Esophagus muscularis mucosa (tissue), 4 donors: Measurements from ENCODE around the gene ASXL2. TPM values are rescaled to one million over a fixed set of nuclear protein-coding genes. Genes with fewer than 3 reads are reported as not detected.

Source experiments
- DNase-seq: peaks from one replicate; pipeline ENCODE4 v3.0.0-alpha.2; 2017; ENCODE audit errors: extremely low spot score
- H3K27ac ChIP-seq, 4 donors: fragments of 200-600 bp; sonication (generic); replicated peaks in 1 of 4; 1 replicate in 3 of 4; 2 replicates in 1 of 4; pipeline ENCODE4 v1.5.1; 2016 to 2019; ENCODE audit warnings: mild to moderate bottlenecking in 1 of 4
- H3K27me3 ChIP-seq, 4 donors: fragments of 200-600 bp; sonication (generic); one replicate each; pipeline versions ENCODE4 v1.5.1 to v1.6.0; 2016 to 2019
- H3K36me3 ChIP-seq, 4 donors: fragments of 200-600 bp; sonication (generic); one replicate each; pipeline ENCODE4 v1.5.1; 2016 to 2019
- H3K4me1 ChIP-seq, 4 donors: fragments of 200-600 bp; sonication (generic); one replicate each; pipeline ENCODE4 v1.5.1; 2016 to 2019
- H3K4me3 ChIP-seq, 4 donors: fragments of 200-600 bp; sonication (generic); 1 replicate in 2 of 4; 2 replicates in 2 of 4; pipeline ENCODE4 v1.5.1; 2016 to 2019; ENCODE audit warnings: mild to moderate bottlenecking in 4 of 4, moderate library complexity in 1 of 4
- H3K9me3 ChIP-seq, 4 donors: fragments of 200-600 bp; sonication (generic); 1 replicate in 3 of 4; 2 replicates in 1 of 4; pipeline ENCODE4 v1.5.1; 2016 to 2019
- EP300 ChIP-seq: sonication (generic); formaldehyde crosslinking; IDR thresholded peaks from one replicate; pipeline ENCODE4 v1.6.1; 2017; ENCODE audit warnings: antibody characterized with exemption
- POLR2A ChIP-seq: fragments of 450-650 bp; IDR thresholded peaks from one replicate; pipeline ENCODE4 v1.6.1; 2017; ENCODE audit warnings: antibody characterized with exemption, moderate library complexity, mild to moderate bottlenecking, low read depth
- POLR2AphosphoS5 ChIP-seq, 2 donors: sonication (generic); formaldehyde crosslinking; IDR thresholded peaks; one replicate each; pipeline ENCODE4 v1.6.1; 2017; ENCODE audit warnings: antibody characterized with exemption in 2 of 2
- WGBS: methylation state at CpG from one replicate; pipeline ENCODE4 v1.1.5; 2018; 5-methylcytosine and 5-hydroxymethylcytosine counted together
- intact Hi-C: fragments of 100-400 bp; cut with DNase I; formaldehyde crosslinking; loops from one replicate; pipeline ENCODE4 v1.15.1; 2023
- total RNA-seq, 4 donors: library from RNA; depleted of rRNA; stranded (reverse); fragments of >200 nt; gene quantifications; one replicate each; pipeline versions ENCODE4 v1.1.0 to v1.2.1, GENCODE V29; 2016
- TF ChIP-seq, protein P1 (sequence below), 3 experiments: fragments of 200-600 bp in 2 of 3; fragments of 450-650 bp in 1 of 3; sonication (generic) in 2 of 3; IDR thresholded peaks; one replicate each; pipeline ENCODE4 v1.5.1; 2017 to 2019; ENCODE audit warnings: antibody characterized with exemption in 3 of 3, mild to moderate bottlenecking in 2 of 3, moderate library complexity in 1 of 3

The ASXL2 gene
- total RNA-seq, 4 donors from 2014 or later, result 17.4 to 25.1 (median 20.5) TPM

- no peak overlapping the region for H3K4me3 ChIP-seq
- WGBS, result 94% methylated on average over 4 of the region's 4 CpGs
- H3K4me1 ChIP-seq, result peaks cover 0 to 4% (median 0%) of the 10 kb centered on the region in 4 donors
- H3K9me3 ChIP-seq, result no peaks in the 10 kb centered on the region
- peaks cover 17 to 44% (median 35%) of the 10 kb centered on the region in 4 donors for H3K36me3 ChIP-seq
- H3K27ac ChIP-seq, result no peak overlapping the region
- intact Hi-C loops, result no loop called here
- no peaks in the 10 kb centered on the region for H3K27me3 ChIP-seq
- TF ChIP-seq POLR2A (no peak), EP300 (no peak), POLR2AphosphoS5 (IDR thresholded peaks at IDR 0.05) (no peak)
- TF ChIP-seq, protein P1, sequence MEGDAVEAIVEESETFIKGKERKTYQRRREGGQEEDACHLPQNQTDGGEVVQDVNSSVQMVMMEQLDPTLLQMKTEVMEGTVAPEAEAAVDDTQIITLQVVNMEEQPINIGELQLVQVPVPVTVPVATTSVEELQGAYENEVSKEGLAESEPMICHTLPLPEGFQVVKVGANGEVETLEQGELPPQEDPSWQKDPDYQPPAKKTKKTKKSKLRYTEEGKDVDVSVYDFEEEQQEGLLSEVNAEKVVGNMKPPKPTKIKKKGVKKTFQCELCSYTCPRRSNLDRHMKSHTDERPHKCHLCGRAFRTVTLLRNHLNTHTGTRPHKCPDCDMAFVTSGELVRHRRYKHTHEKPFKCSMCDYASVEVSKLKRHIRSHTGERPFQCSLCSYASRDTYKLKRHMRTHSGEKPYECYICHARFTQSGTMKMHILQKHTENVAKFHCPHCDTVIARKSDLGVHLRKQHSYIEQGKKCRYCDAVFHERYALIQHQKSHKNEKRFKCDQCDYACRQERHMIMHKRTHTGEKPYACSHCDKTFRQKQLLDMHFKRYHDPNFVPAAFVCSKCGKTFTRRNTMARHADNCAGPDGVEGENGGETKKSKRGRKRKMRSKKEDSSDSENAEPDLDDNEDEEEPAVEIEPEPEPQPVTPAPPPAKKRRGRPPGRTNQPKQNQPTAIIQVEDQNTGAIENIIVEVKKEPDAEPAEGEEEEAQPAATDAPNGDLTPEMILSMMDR (IDR thresholded peaks at IDR 0.05), result no peak
- no peak for DNase-seq
Observed at GRCh38 chr2:25772078-25772477, 106.2 kb downstream of the ASXL2 start.

- intact Hi-C loops, result no loop called here
- DNase-seq, result no peak
- H3K27ac ChIP-seq, result no peak overlapping the region
- no peaks in the 10 kb centered on the region for H3K27me3 ChIP-seq
- TF ChIP-seq POLR2AphosphoS5 (IDR thresholded peaks at IDR 0.05) (no peak), EP300 (no peak), POLR2A (no peak)
- TF ChIP-seq, protein P1 (IDR thresholded peaks at IDR 0.05), result no peak
- 100% methylated on average over 1 of the region's 1 CpG for WGBS
- no peaks in the 10 kb centered on the region for H3K4me1 ChIP-seq
- H3K4me3 ChIP-seq, result no peak overlapping the region
- H3K36me3 ChIP-seq, result peaks cover 13 to 64% (median 39%) of the 10 kb centered on the region in 4 donors
- no peaks in the 10 kb centered on the region for H3K9me3 ChIP-seq
Observed at GRCh38 chr2:25763575-25763974, 114.7 kb downstream of the ASXL2 start.

- TF ChIP-seq POLR2A (no peak), EP300 (no peak), POLR2AphosphoS5 (IDR thresholded peaks at IDR 0.05) (no peak)
- TF ChIP-seq, protein P1 (IDR thresholded peaks at IDR 0.05), result no peak
- no peak for DNase-seq
- H3K27me3 ChIP-seq, result no peaks in the 10 kb centered on the region
- no peak overlapping the region for H3K27ac ChIP-seq
- intact Hi-C loops, result no loop called here
- peaks cover 6 to 52% (median 32%) of the 10 kb centered on the region in 4 donors for H3K36me3 ChIP-seq
- H3K4me1 ChIP-seq, result no peaks in the 10 kb centered on the region
- H3K9me3 ChIP-seq, result no peaks in the 10 kb centered on the region
- no peak overlapping the region for H3K4me3 ChIP-seq
- 96% methylated on average over 1 of the region's 1 CpG for WGBS
Observed at GRCh38 chr2:25760297-25760696, 118.0 kb downstream of the ASXL2 start.

- H3K27ac ChIP-seq, result no peak overlapping the region
- TF ChIP-seq, protein P1 (IDR thresholded peaks at IDR 0.05), result no peak
- TF ChIP-seq EP300, result no peak
- TF ChIP-seq POLR2AphosphoS5 (IDR thresholded peaks at IDR 0.05), result no peak
- TF ChIP-seq POLR2A, result no peak
- peaks cover 20 to 60% (median 45%) of the 10 kb centered on the region in 4 donors for H3K36me3 ChIP-seq
- no peaks in the 10 kb centered on the region for H3K9me3 ChIP-seq
- no peak overlapping the region for H3K4me3 ChIP-seq
- H3K4me1 ChIP-seq, result no peaks in the 10 kb centered on the region
- WGBS, result 92% methylated on average over 1 of the region's 1 CpG
- DNase-seq, result no peak
- H3K27me3 ChIP-seq, result no peaks in the 10 kb centered on the region
- intact Hi-C loops, result no loop called here
Observed at GRCh38 chr2:25758348-25758747, 119.9 kb downstream of the ASXL2 start.

DNA sequence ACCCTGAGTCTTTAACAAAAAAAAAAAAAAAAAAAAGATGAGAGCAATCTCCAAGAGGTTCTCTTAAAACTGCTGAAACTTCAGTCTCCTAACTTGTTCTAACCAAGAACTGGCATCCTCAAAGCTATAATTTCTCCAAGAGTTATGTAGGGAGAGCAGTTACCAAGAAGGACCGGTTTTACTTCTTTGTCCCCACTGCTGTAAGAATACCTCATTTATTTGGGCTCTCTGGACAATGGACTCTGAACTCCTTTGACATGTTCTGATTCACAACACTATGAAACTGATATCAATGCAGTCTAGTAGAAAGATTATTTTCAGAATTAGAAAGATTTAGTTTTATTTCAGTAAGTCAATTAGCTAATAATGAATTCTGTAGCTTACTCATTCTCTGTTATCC, 120.4 kb downstream of the ASXL2 start:
- intact Hi-C loops, result no loop called here
- WGBS, result 90% methylated on average over 1 of the region's 1 CpG
- Histone ChIP-seq H3K27ac (no peak overlapping the region), H3K9me3 (no peaks in the 10 kb centered on the region), H3K27me3 (no peaks in the 10 kb centered on the region), H3K4me3 (no peak overlapping the region), H3K4me1 (no peaks in the 10 kb centered on the region), H3K36me3 (peaks cover 20 to 61% (median 49%) of the 10 kb centered on the region in 4 donors)
- no peak for DNase-seq
- TF ChIP-seq, protein P1 (IDR thresholded peaks at IDR 0.05), result no peak
- no peak for TF ChIP-seq POLR2AphosphoS5 (IDR thresholded peaks at IDR 0.05)
- TF ChIP-seq EP300, result no peak
- TF ChIP-seq POLR2A, result no peak
